Activated T-cell treated with anti-CD3 and anti-CD28 coated beads, Interleukin-2, amount 50 U/mL, for 1 hour (primary cell): Measurements from ENCODE around the gene ERFE.

Experiments
- DNase-seq: peaks from one replicate; pipeline ENCODE4 v3.0.0-alpha.2; 2020

The ERFE gene

DNA sequence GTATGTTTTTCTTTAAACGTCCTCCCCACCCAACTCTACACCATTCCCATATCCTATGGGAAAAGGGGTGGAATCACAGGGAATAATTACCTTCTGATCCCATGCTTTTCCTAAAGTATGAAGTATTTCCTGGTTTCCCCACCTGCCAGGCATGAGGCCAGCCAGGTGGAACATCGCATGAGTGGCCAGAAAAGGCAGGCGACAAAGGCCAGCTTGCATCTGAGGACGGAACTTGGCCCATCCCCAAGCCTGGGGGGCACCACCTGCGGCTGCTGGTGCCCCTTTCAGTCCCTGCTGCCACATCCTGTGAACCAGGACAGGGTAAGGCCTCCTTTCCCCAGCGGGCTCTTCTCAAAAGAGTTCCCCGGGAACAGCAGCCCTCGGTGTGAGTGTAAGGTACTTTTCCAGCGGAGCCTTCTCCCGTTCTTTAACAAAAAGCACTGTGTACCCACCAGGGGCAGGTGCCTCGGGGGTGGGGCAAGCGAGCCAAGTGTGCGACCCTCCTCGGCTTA is 1.2 kb upstream of the ERFE start:
- no peak for DNase-seq

GRCh38 chr2:238158018-238158508 is 707 bp upstream of the ERFE start:
- no peak for DNase-seq

DNA sequence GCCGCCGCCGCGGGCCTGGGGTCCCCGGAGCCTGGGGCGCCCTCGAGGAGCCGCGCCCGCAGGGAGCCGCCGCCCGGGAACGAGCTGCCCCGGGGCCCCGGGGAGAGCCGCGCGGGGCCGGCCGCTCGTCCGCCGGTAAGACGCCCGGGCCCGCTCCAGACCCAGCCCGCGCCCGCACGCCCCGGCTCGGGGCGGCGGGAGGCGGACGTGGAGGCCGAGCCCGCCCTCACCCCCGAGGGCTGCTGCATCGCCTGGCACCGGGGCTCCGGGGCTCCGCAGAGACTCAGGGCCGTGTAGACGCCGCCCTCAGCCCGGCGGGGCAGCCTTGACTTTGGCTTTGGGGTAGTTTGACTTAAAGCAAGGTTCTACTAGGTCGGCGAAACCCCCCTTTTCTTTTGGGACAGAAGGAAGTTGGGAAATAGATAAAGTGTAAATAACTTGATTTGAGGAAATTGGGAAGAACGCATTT is 335 bp downstream of the ERFE start:
- DNase-seq = peak; percentile 35

GRCh38 chr2:238159661-238160205 is 963 bp downstream of the ERFE start:
- no peak for DNase-seq

DNA sequence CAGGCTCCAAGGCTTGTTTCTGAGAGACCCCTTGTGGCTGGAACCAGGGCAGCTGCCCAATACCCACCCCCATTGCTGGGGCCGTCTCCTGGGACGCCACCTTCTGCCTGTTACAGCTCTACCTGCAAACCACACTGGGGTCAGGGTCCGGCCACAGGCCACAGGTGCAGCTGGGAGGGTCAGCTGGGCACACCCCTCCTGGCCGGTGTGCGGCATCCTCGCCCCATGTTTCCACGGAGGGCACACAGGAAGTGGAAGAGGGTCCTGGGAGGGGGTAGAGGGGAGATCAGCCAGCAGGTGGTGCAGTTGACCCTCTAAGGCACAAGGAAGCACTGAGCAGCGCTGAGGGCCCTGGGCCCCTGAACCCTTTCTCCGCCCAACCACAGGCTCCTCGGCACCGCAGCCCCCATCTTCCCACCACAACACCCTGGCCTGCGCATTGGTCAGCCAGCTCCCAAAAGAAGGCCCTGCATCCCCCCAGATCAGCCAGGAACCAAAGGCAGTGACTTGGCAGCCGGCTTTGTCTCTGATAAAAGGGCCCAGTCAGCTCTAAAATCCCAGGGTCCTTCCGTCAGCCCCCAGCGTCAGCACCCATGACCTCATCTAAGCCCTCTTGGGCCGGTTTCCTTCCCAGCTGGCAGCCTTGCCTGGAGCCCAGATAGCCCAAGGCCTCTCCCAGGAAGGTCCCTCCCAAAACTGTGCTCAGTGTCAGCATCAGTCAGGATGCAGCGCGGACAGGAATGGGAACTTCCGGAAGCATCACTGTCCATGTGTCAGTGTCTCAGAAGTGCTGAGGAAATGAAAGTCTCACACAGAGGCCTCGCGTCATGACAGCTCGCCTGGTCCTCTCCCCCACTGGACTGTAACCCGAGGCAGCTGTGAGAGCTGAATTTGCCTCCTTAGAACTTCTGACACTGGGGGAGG is 1.7 kb downstream of the ERFE start:
- no peak for DNase-seq

DNA sequence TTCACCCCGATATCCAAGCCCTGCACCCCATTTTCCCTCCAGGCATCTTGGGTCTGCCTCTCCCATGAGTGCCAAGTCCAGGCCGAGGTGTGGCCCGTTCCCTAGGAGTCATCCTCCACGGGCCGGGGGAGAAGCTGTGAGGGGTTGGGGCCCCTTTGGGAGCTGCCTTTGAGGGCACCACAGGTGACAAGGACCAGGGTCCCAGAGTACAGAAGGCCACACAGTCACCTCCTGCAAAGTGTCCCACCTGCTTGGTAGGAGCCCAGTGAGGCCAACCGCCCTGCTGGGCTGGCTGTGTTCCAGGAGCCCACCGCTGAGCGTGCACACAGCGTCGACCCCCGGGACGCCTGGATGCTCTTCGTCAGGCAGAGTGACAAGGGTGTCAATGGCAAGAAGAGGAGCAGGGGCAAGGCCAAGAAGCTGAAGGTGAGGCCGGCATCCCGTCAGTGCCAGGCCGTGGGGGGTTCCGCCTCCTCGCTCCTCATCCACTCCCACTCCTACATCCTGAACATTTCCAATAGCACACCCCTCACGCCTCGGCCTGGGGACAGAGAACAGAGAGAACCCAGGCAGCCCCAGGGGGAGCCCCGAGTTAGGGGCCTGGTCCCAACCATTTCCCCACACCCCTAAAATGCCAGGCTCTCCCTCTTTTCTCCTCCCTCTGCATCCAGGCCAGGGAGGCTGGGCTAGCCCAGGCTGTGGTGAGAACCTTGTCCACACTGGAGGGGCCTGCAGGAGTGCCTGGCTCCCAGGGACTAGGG is 2.7 kb downstream of the ERFE start:
- DNase-seq = no peak

GRCh38 chr2:238162251-238162845 is 3.6 kb downstream of the ERFE start:
- no peak for DNase-seq

- no peak for DNase-seq
Observed at GRCh38 chr2:238162846-238163441, 4.2 kb downstream of the ERFE start.

GRCh38 chr2:238163481-238164198 is 4.9 kb downstream of the ERFE start:
- no peak for DNase-seq

DNA sequence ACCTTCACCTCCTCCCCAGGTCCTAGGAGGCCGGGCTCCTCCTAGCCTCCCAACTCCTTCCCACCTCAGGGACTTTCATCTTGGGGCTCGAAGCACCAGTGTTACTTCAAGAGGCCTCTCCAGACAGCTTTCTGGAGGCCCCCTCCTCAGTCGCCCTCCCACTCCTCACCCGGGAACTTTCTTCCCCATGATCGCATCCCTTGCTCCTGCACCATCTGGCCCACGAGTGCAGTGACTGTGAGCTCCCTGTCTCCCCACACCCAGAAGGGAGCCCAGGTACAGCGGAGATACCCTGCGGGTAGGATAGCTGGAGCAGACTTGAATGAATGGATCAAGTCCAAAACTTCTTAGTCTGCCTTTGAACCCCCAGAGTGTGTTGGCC is 6.1 kb downstream of the ERFE start:
- DNase-seq = no peak

- peak; percentile 17 for DNase-seq
Observed at GRCh38 chr2:238165288-238165921, 6.6 kb downstream of the ERFE start.

GRCh38 chr2:238166391-238167343 is 7.9 kb downstream of the ERFE start:
- no peak for DNase-seq

GRCh38 chr2:238167344-238167715 is 8.6 kb downstream of the ERFE start:
- DNase-seq = no peak

DNA sequence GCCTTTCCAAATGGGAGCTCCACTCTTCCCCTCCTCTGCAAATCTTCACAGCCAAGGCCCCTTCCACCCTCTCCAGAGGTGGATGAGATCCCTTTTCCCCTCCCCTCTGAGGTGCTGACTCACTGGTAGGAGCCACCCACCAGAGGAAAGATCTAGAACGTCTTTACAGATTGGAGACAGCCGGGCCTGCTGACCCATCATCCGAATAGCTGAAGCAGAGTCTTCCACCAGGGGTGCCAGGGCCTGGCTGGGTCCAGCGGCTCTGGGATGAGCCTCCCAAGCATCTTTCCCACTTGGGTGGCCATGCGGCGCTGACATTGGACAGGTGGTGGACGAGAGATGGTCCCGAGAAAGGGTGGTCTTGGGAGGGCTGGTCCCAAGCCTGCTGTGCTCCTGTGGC is 9.0 kb downstream of the ERFE start:
- no peak for DNase-seq

DNA sequence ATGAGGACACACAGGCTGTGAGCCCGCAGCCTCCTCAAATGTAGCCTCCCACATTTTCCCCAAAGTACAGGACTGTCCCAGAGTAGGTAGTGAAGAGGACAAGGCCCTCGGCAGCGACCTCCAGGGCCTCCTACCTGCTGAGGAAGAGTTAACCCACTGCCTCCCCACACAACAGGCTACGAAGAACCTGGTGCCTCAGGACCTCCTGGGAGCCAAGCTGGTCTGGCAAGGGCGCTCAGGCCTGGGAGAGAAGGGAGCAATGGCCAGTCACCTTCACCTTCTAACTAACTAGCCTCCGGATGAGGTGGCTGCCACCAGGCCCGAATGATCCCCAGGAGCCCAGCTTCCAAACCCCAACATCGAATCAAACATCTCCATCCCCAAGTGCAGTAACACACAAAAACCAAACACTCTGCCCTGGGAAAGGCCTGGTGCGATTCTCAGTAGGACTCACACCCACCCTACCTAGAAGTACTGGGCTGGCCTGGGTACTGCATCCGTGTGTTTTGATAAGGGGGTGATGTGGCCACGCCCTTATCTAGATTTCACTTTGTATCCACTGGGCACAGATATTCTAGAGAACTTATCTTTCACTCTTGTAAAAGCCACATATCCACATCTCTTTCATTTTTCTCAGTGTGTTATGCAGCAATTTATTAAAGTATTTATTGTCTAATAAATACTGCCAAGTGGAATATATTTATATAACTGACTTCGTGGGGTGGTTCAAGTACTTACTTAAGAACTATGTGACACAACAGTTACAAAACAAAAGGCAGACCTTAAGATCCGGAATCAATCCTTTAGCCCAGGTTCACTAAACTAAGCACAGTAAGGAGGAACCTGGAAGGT is 9.7 kb downstream of the ERFE start:
- no peak for DNase-seq

DNA sequence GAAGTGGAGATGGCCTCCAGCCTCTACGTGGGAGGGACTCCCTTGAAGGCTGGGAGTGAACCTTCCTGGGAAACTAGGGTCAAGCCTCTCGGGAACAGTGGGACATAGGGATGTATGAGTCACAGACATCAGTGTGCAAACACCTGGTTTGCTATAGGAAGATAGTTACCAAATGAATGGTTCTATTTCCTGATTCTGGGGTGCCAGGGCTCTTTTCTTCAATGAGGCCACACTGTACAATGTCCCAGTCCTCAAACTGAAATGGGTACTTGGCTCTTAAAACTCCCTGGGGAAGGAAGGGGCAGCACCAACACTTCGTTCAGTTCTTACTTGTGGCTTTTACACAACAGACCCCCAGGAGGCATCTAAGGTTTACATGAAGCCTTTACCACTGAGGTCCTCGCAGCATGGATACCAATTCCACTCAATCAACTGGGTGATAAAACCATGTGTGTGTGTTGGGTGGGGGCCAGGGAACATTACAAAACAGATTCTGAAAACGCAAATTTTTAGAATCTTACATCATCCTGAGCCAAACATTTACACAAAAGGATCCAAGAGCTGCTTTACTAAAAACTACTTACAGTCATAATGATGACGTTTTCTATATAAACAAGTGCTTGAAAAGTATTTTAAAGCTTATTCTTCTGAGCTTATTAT is 10.4 kb downstream of the ERFE start:
- no peak for DNase-seq

- DNase-seq = no peak
Observed at GRCh38 chr2:238169708-238170251, 11.0 kb downstream of the ERFE start.

DNA sequence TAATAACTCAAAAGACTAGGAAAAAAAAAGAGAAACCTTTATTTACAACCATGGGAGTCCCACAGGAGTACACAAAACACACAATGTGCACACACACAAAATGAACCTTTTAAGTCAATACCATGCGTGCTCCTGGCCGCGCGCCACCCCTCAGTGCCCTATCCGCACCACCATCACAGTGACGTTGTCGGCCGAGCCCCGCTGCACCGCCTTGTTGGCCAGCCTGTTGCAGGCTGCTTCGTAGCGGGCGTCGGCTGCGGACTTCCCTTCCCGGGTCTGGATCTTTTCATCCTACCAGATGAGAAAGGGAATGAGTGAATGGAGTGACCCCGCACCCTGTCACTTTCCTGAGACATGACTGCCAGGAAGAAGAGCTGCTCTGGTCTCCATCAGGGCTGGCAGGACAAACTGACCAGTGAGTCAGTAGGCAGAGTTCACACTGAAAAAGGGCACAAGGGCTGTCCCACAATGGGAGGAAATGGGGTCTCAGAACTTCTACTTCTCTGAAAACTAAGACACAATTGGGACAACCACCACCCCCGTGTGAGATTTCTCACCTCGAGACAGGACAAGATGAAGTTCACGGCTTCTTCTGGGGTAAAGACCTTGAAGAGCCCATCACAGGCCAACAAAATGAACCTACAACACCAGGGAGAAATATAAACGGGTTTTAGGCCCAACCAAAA is 11.8 kb downstream of the ERFE start:
- no peak for DNase-seq
